Measurements from ENCODE around the gene GALNT4. TPM values are rescaled to one million over a fixed set of nuclear protein-coding genes. Genes with fewer than 3 reads are reported as not detected.

GALNT4 gene
- polyA plus RNA-seq, 1 experiment = 7.3 TPM

DNA sequence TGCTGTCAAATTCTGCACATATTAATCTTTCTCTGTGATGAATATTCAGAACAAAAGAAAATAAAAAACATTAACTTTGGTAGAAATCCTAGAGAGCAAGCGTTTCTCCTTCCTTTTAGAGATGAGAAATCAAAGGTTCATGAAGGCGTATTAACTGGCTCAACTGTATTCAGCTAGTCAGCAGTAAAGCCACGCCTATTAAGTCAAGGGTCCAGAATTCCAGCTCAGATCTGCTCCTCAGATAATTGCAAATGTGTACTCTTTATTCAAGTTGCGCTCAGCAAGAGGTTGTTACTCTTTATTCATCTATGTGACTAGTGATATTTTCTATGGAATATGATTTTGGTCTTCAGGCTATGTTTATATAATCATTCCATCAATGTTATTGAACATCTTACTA is 14.3 kb upstream of the GALNT4 start:
- no peak overlapping the region for H3K4me3 ChIP-seq (ENCODE audit: low read depth, low read length)
- TF ChIP-seq, protein P1, sequence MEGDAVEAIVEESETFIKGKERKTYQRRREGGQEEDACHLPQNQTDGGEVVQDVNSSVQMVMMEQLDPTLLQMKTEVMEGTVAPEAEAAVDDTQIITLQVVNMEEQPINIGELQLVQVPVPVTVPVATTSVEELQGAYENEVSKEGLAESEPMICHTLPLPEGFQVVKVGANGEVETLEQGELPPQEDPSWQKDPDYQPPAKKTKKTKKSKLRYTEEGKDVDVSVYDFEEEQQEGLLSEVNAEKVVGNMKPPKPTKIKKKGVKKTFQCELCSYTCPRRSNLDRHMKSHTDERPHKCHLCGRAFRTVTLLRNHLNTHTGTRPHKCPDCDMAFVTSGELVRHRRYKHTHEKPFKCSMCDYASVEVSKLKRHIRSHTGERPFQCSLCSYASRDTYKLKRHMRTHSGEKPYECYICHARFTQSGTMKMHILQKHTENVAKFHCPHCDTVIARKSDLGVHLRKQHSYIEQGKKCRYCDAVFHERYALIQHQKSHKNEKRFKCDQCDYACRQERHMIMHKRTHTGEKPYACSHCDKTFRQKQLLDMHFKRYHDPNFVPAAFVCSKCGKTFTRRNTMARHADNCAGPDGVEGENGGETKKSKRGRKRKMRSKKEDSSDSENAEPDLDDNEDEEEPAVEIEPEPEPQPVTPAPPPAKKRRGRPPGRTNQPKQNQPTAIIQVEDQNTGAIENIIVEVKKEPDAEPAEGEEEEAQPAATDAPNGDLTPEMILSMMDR (IDR thresholded peaks at IDR 0.05; ENCODE audit: low read depth, low read length) = no peak
- ChIA-PET POLR2A (no interaction called here), CTCF (interaction anchor here (1.3 kb wide), 1 partner anchor 1315 kb away, joined by 3 read pairs; no protein-coding TSS in a partner anchor)
- H3K27ac ChIP-seq (ENCODE audit: low read depth, low read length) = no peak overlapping the region
- H3K27me3 ChIP-seq (ENCODE audit: control insufficient read depth, insufficient read depth, low read length) = no peaks in the 10 kb centered on the region
- DNase-seq (ENCODE audit: low read depth, low spot score) = no peak
- H3K9me3 ChIP-seq (ENCODE audit: control insufficient read depth, insufficient read depth, low read length) = no peaks in the 10 kb centered on the region

DNA sequence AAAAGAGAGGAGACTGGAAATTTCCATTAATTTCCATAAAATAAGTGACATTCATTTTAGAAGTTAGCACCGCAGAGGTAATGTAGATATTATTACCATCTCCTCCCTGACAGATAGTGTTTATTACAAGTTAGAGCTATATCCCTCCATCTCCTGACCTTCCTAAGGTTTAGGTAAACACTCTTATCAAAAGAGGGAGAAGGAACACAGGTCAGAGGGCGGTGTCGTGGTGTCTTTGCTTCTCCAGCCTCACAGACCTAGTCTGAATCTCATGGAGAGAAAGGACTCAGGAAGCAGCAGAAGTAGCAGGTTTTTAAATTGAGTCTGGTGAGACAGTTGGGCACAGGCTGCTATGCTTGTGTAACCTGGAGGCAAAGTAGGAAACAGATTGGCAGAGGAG is 12.8 kb upstream of the GALNT4 start:
- TF ChIP-seq, protein P1 (IDR thresholded peaks at IDR 0.05; ENCODE audit: low read depth, low read length) = no peak
- ChIA-PET CTCF (no interaction called here), POLR2A (no interaction called here)
- Histone ChIP-seq H3K9me3 (ENCODE audit: control insufficient read depth, insufficient read depth, low read length) (no peaks in the 10 kb centered on the region), H3K27ac (ENCODE audit: low read depth, low read length) (no peak overlapping the region), H3K27me3 (ENCODE audit: control insufficient read depth, insufficient read depth, low read length) (no peaks in the 10 kb centered on the region), H3K4me3 (ENCODE audit: low read depth, low read length) (no peak overlapping the region)
- no peak for DNase-seq (ENCODE audit: low read depth, low spot score)

DNA sequence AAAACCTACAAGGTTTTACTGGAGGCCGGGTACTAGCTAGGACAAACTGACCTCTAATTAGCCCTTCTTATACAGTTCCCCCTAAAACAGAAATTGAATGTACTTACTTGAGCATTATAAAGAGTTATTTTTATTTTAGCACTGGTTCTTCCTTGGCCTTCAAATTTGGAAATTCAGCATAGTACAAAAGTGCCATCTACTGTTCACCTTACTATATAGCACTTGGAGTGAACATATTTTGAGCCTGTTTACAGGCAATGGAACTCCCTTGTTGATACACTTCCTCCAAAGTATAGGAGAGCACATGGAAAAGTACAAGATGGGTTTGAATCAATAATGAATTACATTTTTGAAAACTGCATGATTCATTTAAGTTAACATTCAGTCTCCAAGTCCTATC is 5.1 kb upstream of the GALNT4 start:
- no peaks in the 10 kb centered on the region; the same call in 1 of the 2 replicates for H3K9me3 ChIP-seq (ENCODE audit: control insufficient read depth, insufficient read depth, low read length)
- ChIA-PET CTCF (interaction anchor here (0.6 to 4.9 kb wide), 7 partner anchors 11 to 512 kb away, joined by 3 to 41 read pairs (median 18); no protein-coding TSS in a partner anchor), POLR2A (no interaction called here)
- no peak overlapping the region for H3K4me3 ChIP-seq (ENCODE audit: low read depth, low read length)
- H3K27me3 ChIP-seq (ENCODE audit: control insufficient read depth, insufficient read depth, low read length) = no peaks in the 10 kb centered on the region
- H3K27ac ChIP-seq (ENCODE audit: low read depth, low read length) = no peak overlapping the region
- no peak for DNase-seq (ENCODE audit: low read depth, low spot score)
- TF ChIP-seq, protein P1 (IDR thresholded peaks at IDR 0.05; ENCODE audit: low read depth, low read length) = peak; percentile 76

DNA sequence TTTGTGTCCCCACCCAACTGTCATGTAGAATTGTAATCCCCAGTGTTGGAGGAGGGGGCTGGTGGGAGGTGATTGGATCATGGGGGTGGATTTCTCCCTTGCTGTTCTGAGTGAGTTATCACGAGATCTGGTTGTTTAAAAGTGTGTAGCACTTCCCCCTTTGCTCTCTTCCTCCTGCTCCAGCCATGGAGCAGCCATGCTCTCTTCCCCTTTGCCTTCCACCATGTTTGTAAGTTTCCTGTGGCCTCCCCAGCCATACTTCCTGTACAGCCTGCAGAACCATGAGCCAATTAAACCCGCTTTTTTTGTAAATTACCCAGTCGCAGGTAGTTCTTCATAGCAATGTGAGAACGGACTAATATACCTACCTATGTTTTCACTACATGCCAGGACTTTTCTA is 3.8 kb upstream of the GALNT4 start:
- Histone ChIP-seq H3K9me3 (ENCODE audit: control insufficient read depth, insufficient read depth, low read length) (no peaks in the 10 kb centered on the region; the same call in 1 of the 2 replicates), H3K27me3 (ENCODE audit: control insufficient read depth, insufficient read depth, low read length) (no peaks in the 10 kb centered on the region), H3K27ac (ENCODE audit: low read depth, low read length) (no peak overlapping the region), H3K4me3 (ENCODE audit: low read depth, low read length) (no peak overlapping the region)
- POLR2A ChIA-PET = no interaction called here
- DNase-seq (ENCODE audit: low read depth, low spot score) = no peak
- TF ChIP-seq, protein P1 (IDR thresholded peaks at IDR 0.05; ENCODE audit: low read depth, low read length) = no peak
- CTCF ChIA-PET = interaction anchor here (0.5 to 5.0 kb wide), 4 partner anchors 58 to 1135 kb away, joined by 3 to 117 read pairs (median 29); no protein-coding TSS in a partner anchor

DNA sequence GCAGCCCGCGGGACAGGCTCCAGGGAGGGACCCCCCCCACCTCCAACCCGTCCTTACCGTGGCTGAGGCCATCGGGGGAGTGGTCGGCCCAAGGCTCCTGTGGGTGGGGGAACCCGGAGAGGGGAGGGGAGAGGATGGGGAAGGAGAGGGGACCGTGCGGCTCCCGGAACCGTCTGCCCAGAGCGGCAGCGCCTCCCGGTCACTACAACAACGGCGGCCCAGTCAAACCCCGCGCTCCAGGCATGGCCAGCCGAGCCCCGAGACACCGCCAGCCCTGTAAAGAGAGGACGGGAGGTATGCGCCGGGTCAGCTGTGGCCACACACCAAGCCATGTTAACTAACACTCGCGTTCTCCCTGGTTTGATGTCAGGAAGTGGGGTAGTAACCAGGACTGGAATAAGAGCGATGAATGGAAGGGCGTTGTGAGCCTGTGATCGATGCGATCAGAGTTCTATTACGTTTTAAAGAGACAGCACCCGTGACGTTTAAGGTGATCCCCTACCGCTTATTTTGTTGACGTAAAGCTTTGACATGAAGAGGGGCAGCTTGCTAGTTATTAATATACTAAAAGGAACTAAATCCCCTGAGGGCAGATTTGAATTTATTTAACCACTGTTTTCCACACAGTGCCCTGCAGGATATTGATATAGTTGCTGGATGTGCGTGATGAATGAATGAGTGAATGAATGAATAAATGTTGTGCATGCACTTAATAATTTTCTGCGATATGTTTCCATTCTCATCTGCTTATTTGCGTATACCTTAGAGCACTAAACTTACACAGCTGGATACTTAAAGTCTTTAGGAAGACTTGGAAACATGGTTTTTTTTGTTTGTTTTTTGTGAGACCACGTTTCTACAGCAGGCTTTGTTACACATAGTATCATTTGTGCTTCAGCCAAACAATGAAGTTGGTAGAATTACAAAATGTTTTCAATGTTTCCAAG is 1.5 kb upstream of the GALNT4 start, which contains the start of gene POC1B:
Gene POC1B, minus strand, starts transcription at position 224 of the 947 bp plus-strand sequence. Its CDS starts 152 bp downstream, at position 72.
- POLR2A ChIA-PET = interaction anchor here (0.7 kb wide), 1 partner anchor 31 kb away, joined by 3 read pairs; no protein-coding TSS in a partner anchor
- Histone ChIP-seq H3K4me3 (ENCODE audit: low read depth, low read length) (peak within 1 kb of the TSS; percentile 91), H3K27me3 (ENCODE audit: control insufficient read depth, insufficient read depth, low read length) (no peaks in the 10 kb centered on the region), H3K27ac (ENCODE audit: low read depth, low read length) (peak within 1 kb of the TSS; percentile 76), H3K9me3 (ENCODE audit: control insufficient read depth, insufficient read depth, low read length) (no peaks in the 10 kb centered on the region; the same call in 1 of the 2 replicates)
- TF ChIP-seq, protein P1 (IDR thresholded peaks at IDR 0.05; ENCODE audit: low read depth, low read length) = peak; percentile 1; the same call in 1 of the 2 replicates
- DNase-seq (ENCODE audit: low read depth, low spot score) = no peak
- CTCF ChIA-PET = interaction anchor here (0.5 to 5.0 kb wide), 8 partner anchors 17 to 1415 kb away, joined by 3 to 117 read pairs (median 6); no protein-coding TSS in a partner anchor
